ENCODE results near the gene VPS16. TPM values are rescaled to one million over a fixed set of nuclear protein-coding genes. Genes with fewer than 3 reads are reported as not detected.
A peak's percentile ranks its signal among the peaks of the same experiment; 100 is the strongest.

VPS16 gene
- total and polyA plus RNA-seq, 2 of the 8 experiments (the other 6 are each of a cell fraction or from before 2014, with no cell fraction given), result 23.8 to 25.9 TPM

- TF ChIP-seq TAF7 (optimal IDR thresholded peaks at IDR 0.05; ENCODE audit: borderline replicate concordance, low read depth, low read length) (peak; percentile 34), MAFK (IDR thresholded peaks at IDR 0.05; ENCODE audit: low read depth, low read length) (no peak), SP1 (IDR thresholded peaks at IDR 0.05; ENCODE audit: low read depth, low read length) (no peak), YY1 (IDR thresholded peaks at IDR 0.05; ENCODE audit: low read depth, low read length) (peak; percentile 99), TAF1 (IDR thresholded peaks at IDR 0.05; ENCODE audit: low read depth, low read length) (peak; percentile 66), NRF1 (IDR thresholded peaks at IDR 0.05; ENCODE audit: low read depth, low read length) (peak; percentile 39)
- TF ChIP-seq, protein P1, sequence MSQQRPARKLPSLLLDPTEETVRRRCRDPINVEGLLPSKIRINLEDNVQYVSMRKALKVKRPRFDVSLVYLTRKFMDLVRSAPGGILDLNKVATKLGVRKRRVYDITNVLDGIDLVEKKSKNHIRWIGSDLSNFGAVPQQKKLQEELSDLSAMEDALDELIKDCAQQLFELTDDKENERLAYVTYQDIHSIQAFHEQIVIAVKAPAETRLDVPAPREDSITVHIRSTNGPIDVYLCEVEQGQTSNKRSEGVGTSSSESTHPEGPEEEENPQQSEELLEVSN (IDR thresholded peaks at IDR 0.05), result peak; percentile 97
Measured at GRCh38 chr20:2840138-2840966, at the start of gene VPS16, which contains the start of gene PCED1A (continued).
